SK-N-SH (cell line): ENCODE results near the gene NAALAD2. TPM values are rescaled to one million over a fixed set of nuclear protein-coding genes. Genes with fewer than 3 reads are reported as not detected.
"Not testable (repeated sequence)": the region's sequence is repeated elsewhere in the genome, so short reads cannot be mapped to it uniquely, and the experiment has no call there.

Source experiments
- CTCF ChIA-PET: fragments of 300-600, 350-600 bp; formaldehyde crosslinking; extraction: SDS; loops from one replicate; lab custom pipeline; 2021; lab: Yijun Ruan, JAX
- POLR2A ChIA-PET: fragments of 350-600 bp; sonication (Branson Sonifier 250); formaldehyde crosslinking; extraction: SDS; loops from one replicate; lab custom pipeline; 2020; ENCODE audit warnings: antibody characterized with exemption, inconsistent platforms; lab: Yijun Ruan, JAX
- DNase-seq: peaks from one replicate; pipeline ENCODE4 v3.0.0; 2012
- H2AFZ ChIP-seq: fragments of 200-600 bp; sonication (generic); 2 replicates; pipeline ENCODE4 v1.8.1; 2016; ENCODE audit warnings: antibody characterized with exemption, mild to moderate bottlenecking, low read depth
- H3F3A ChIP-seq: fragments of 200-600 bp; sonication (generic); replicated peaks from 2 replicates; pipeline ENCODE3; 2016; ENCODE audit warnings: antibody characterized with exemption, mild to moderate bottlenecking; ENCODE audit not compliant: insufficient read depth
- H3K27ac ChIP-seq, 2 experiments: fragments of 200-500 bp in 1 of 2; fragments of 200-600 bp in 1 of 2; sonication (Bioruptor generic) in 1 of 2; sonication (generic), shearing (Covaris generic) in 1 of 2; 2 replicates each; pipeline versions ENCODE4 v1.5.1 to v1.6.1; 2014 to 2016; ENCODE audit warnings: low read depth in 2 of 2, inconsistent platforms in 1 of 2, low read length in 1 of 2, mild to moderate bottlenecking in 1 of 2, mixed read lengths in 1 of 2
- H3K27me3 ChIP-seq: fragments of 200-600 bp; sonication (generic), shearing (Covaris generic); 2 replicates; pipeline ENCODE4 v1.6.1; 2016; ENCODE audit warnings: mixed run types; ENCODE audit not compliant: insufficient read depth
- H3K36me3 ChIP-seq, 2 experiments: fragments of 200-500 bp in 1 of 2; fragments of 200-600 bp in 1 of 2; sonication (Bioruptor generic) in 1 of 2; sonication (generic) in 1 of 2; replicated peaks in 1 of 2; 2 replicates each; pipeline versions ENCODE3 to v1.5.1; 2014 to 2016; ENCODE audit warnings: low read length in 1 of 2, mild to moderate bottlenecking in 1 of 2; ENCODE audit not compliant: insufficient read depth in 2 of 2, control insufficient read depth in 1 of 2
- H3K4me1 ChIP-seq, 2 experiments: fragments of 200-500 bp in 1 of 2; fragments of 200-600 bp in 1 of 2; sonication (Bioruptor generic) in 1 of 2; sonication (generic), shearing (Covaris generic) in 1 of 2; 2 replicates each; pipeline versions ENCODE4 v1.5.1 to v1.6.1; 2014 to 2016; ENCODE audit warnings: low read depth in 1 of 2, low read length in 1 of 2, mixed run types in 1 of 2; ENCODE audit not compliant: insufficient read depth in 2 of 2, control insufficient read depth in 1 of 2
- H3K4me2 ChIP-seq: fragments of 200-600 bp; sonication (generic), shearing (Covaris generic); 2 replicates; pipeline ENCODE4 v1.6.1; 2017; ENCODE audit warnings: mixed run types
- H3K4me3 ChIP-seq, 2 experiments: fragments of 200-500 bp in 1 of 2; fragments of 200-600 bp in 1 of 2; sonication (Bioruptor generic) in 1 of 2; sonication (generic), shearing (Covaris generic) in 1 of 2; 2 replicates each; pipeline versions ENCODE4 v1.5.1 to v1.8.1; 2014 to 2016; ENCODE audit warnings: low read depth in 2 of 2, inconsistent platforms in 1 of 2, low read length in 1 of 2, mild to moderate bottlenecking in 1 of 2, mixed read lengths in 1 of 2, moderate library complexity in 1 of 2
- H3K79me2 ChIP-seq: fragments of 200-600 bp; sonication (generic); 2 replicates; pipeline ENCODE4 v1.8.1; 2017; ENCODE audit warnings: mild to moderate bottlenecking; ENCODE audit not compliant: insufficient read depth
- H3K9ac ChIP-seq: fragments of 200-600 bp; sonication (generic); 2 replicates; pipeline ENCODE4 v1.6.1; 2017; ENCODE audit warnings: mixed run types
- H3K9me2 ChIP-seq: fragments of 200-600 bp; sonication (generic); 2 replicates; pipeline ENCODE4 v1.6.1; 2017; ENCODE audit warnings: mixed run types
- H3K9me3 ChIP-seq: fragments of 200-600 bp; sonication (generic); 2 replicates; pipeline ENCODE4 v1.6.1; 2017; ENCODE audit warnings: mixed run types, mild to moderate bottlenecking, moderate library complexity
- H4K20me1 ChIP-seq: fragments of 200-600 bp; sonication (generic); 2 replicates; pipeline ENCODE4 v1.6.1; 2017; ENCODE audit warnings: mild to moderate bottlenecking, mixed run types; ENCODE audit not compliant: insufficient read depth
- CTCF ChIP-seq: fragments of 200-600 bp; sonication (generic); IDR thresholded peaks from 2 replicates; pipeline ENCODE4 v1.6.1; 2017; ENCODE audit warnings: antibody characterized with exemption, mild to moderate bottlenecking, moderate library complexity
- MEF2A ChIP-seq: IDR thresholded peaks from 2 replicates; pipeline ENCODE4 v1.4.0; 2012; ENCODE audit warnings: low read depth, borderline replicate concordance
- MXI1 ChIP-seq: IDR thresholded peaks from 2 replicates; pipeline ENCODE4 v1.6.1; 2012; ENCODE audit warnings: mild to moderate bottlenecking, low read depth, low read length, improper control_type of control experiment
- RCOR1 ChIP-seq: fragments of 150-350 bp; IDR thresholded peaks from 2 replicates; pipeline ENCODE4 v1.6.1; 2017; ENCODE audit warnings: antibody characterized with exemption, low read length
- TCF12 ChIP-seq: IDR thresholded peaks from 2 replicates; pipeline ENCODE4 v1.4.0; 2012
- YY1 ChIP-seq: IDR thresholded peaks from 2 replicates; pipeline ENCODE4 v1.4.0; 2012; ENCODE audit warnings: low read depth, mild to moderate bottlenecking
- WGBS: methylation state at CpG from one replicate; pipeline ENCODE4 v1.1.6; 2017; ENCODE audit warnings: low lambda C conversion rate; 5-methylcytosine and 5-hydroxymethylcytosine counted together
- polyA plus RNA-seq, 3 experiments: library from polyadenylated mRNA; depleted of rRNA; stranded (reverse); fragments of >200 nt; gene quantifications; 2 replicates each; pipeline ENCODE4 v1.2.3, GENCODE V29; 2012
- TF ChIP-seq, protein P1 (sequence below): IDR thresholded peaks from 2 replicates; pipeline ENCODE4 v1.4.0; 2012; ENCODE audit warnings: low read depth, borderline replicate concordance

Gene NAALAD2
- polyA plus RNA-seq, 1 of the 3 experiments (the other 2 are of a cell fraction) = 0.74 TPM

GRCh38 chr11:90148900-90149299, 14.4 kb downstream of the NAALAD2 start:
- no peak overlapping the region for H3K4me3 ChIP-seq
- CTCF ChIA-PET = no interaction called here
- no peaks in the 10 kb centered on the region for H3K27me3 ChIP-seq
- H2AFZ ChIP-seq = no peak overlapping the region
- H3F3A ChIP-seq = no peaks in the 10 kb centered on the region
- no peaks in the 10 kb centered on the region for H3K9me3 ChIP-seq
- H3K4me2 ChIP-seq = no peak overlapping the region
- H3K36me3 ChIP-seq = peaks cover 0 to 14% of the 10 kb centered on the region in 2 experiments
- no peaks in the 10 kb centered on the region for H3K79me2 ChIP-seq
- 87% methylated on average over 1 of the region's 1 CpG for WGBS
- H4K20me1 ChIP-seq = no peaks in the 10 kb centered on the region
- POLR2A ChIA-PET = interaction anchor here (0.6 kb wide), 1 partner anchor 15 kb away, joined by 3 read pairs; no protein-coding TSS in a partner anchor
- no peaks in the 10 kb centered on the region; a peak in 1 of 4 replicates for H3K4me1 ChIP-seq
- H3K27ac ChIP-seq = no peak overlapping the region
- TF ChIP-seq CTCF = peak; percentile 39; the same call in 1 of the 2 replicates
- no peak for TF ChIP-seq RCOR1
- no peak for DNase-seq
- no peaks in the 10 kb centered on the region for H3K9me2 ChIP-seq
- H3K9ac ChIP-seq = no peak overlapping the region

GRCh38 chr11:90166982-90167573, 32.6 kb downstream of the NAALAD2 start:
- 93% methylated on average over 23 of the region's 49 CpGs for WGBS
- CTCF ChIA-PET, H3K9ac ChIP-seq, DNase-seq, H2AFZ ChIP-seq, H4K20me1 ChIP-seq, H3K27me3 ChIP-seq, H3K27ac ChIP-seq, POLR2A ChIA-PET, H3K79me2 ChIP-seq, H3K36me3 ChIP-seq, H3K4me1 ChIP-seq, H3K9me2 ChIP-seq, H3K4me3 ChIP-seq, H3K9me3 ChIP-seq, H3K4me2 ChIP-seq, H3F3A ChIP-seq: not testable (repeated sequence)

DNA sequence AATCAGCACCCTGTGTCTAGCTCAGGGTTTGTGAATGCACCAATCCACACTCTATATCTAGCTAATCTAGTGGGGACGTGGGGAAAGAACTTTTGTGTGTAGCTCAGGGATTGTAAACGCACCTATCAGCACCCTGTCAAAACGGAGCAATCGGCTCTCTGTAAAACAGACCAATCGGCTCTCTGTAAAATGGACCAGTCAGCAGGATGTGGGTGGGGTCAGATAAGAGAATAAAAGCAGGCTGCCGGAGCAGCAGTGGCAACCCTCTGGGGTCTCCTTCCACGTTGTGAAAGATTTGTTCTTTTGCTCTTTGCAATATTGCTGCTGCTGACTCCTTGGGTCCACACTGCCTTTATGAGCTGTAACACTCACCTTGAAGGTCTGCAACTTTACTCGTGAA, 33.2 kb downstream of the NAALAD2 start:
- H3K4me2 ChIP-seq, H3K36me3 ChIP-seq, H4K20me1 ChIP-seq, H3K4me3 ChIP-seq, H3K9me3 ChIP-seq, H3K27me3 ChIP-seq, CTCF ChIA-PET, H3K79me2 ChIP-seq, POLR2A ChIA-PET, H3K9ac ChIP-seq, H3K27ac ChIP-seq, DNase-seq, H3F3A ChIP-seq, H3K9me2 ChIP-seq, H3K4me1 ChIP-seq, H2AFZ ChIP-seq: not testable (repeated sequence)
- WGBS = 72% methylated on average over 8 of the region's 8 CpGs

- Histone ChIP-seq H2AFZ (no peak overlapping the region), H3K4me2 (no peak overlapping the region), H3K36me3 (peaks cover 0 to 2% of the 10 kb centered on the region in 2 experiments), H3K27ac (no peak overlapping the region), H3K9me3 (no peaks in the 10 kb centered on the region), H3K79me2 (no peaks in the 10 kb centered on the region), H4K20me1 (no peaks in the 10 kb centered on the region), H3K9me2 (no peaks in the 10 kb centered on the region), H3K4me3 (no peak overlapping the region), H3K27me3 (no peaks in the 10 kb centered on the region), H3K4me1 (no peaks in the 10 kb centered on the region), H3K9ac (no peak overlapping the region), H3F3A (no peaks in the 10 kb centered on the region)
- WGBS = 67% methylated on average over 3 of the region's 3 CpGs
- TF ChIP-seq MEF2A = no peak
- TF ChIP-seq MXI1 = no peak
- TF ChIP-seq, protein P1, sequence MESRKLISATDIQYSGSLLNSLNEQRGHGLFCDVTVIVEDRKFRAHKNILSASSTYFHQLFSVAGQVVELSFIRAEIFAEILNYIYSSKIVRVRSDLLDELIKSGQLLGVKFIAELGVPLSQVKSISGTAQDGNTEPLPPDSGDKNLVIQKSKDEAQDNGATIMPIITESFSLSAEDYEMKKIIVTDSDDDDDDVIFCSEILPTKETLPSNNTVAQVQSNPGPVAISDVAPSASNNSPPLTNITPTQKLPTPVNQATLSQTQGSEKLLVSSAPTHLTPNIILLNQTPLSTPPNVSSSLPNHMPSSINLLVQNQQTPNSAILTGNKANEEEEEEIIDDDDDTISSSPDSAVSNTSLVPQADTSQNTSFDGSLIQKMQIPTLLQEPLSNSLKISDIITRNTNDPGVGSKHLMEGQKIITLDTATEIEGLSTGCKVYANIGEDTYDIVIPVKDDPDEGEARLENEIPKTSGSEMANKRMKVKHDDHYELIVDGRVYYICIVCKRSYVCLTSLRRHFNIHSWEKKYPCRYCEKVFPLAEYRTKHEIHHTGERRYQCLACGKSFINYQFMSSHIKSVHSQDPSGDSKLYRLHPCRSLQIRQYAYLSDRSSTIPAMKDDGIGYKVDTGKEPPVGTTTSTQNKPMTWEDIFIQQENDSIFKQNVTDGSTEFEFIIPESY = no peak
- no peak for TF ChIP-seq TCF12
- no peak for TF ChIP-seq YY1
- CTCF ChIA-PET = no interaction called here
- POLR2A ChIA-PET = interaction anchor here (0.6 kb wide), 1 partner anchor 9 kb away, joined by 6 read pairs; no protein-coding TSS in a partner anchor
- DNase-seq = no peak
These were observed 34.1 kb downstream of the NAALAD2 start for GRCh38 chr11:90168571-90168970.
